Embryonic facial prominence (tissue), 1 donor: ENCODE data around the gene SLC37A1.
"Not testable (repeated sequence)": the region's sequence is repeated elsewhere in the genome, so short reads cannot be mapped to it uniquely, and the experiment has no call there.

Experiments used
- DNase-seq: peaks from one replicate; pipeline ENCODE4 v3.0.0-alpha.2; 2016; ENCODE audit errors: extremely low spot score

SLC37A1 gene

DNA sequence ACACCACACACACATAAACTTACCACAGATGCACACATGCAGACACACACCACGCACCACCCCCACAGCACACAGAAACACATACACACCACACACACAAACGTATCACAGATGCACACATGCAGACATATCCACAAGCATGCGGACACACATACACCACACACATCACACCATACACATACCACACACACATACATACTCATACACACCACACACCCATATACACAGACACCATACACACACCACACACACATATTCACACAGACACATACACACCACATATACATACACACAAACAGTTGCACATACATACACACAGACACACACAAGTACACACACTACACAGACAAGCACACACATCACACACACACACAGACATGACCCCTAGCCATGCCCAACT lies 102.3 kb downstream of the SLC37A1 start:
- no peak for DNase-seq

DNA sequence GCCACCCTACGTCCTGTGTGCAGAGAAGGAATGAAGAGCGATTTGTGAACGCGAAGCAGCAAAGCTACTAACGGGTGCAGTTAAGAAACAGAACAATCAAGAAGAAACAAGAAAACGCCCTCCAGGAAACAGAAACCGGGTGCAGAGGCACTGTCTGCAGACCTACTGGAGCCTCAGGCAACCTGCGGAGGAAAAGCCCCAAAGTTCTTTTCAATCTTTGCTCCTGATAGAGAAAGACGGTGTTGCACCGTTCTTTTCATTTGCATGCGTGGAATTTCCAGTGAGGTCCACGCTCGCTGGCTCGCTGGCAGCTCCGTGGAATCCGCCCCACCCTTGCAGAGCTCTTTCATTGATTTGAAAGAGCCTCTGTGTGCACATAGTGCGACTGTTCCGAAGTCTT lies 102.8 kb downstream of the SLC37A1 start:
- no peak for DNase-seq

DNA sequence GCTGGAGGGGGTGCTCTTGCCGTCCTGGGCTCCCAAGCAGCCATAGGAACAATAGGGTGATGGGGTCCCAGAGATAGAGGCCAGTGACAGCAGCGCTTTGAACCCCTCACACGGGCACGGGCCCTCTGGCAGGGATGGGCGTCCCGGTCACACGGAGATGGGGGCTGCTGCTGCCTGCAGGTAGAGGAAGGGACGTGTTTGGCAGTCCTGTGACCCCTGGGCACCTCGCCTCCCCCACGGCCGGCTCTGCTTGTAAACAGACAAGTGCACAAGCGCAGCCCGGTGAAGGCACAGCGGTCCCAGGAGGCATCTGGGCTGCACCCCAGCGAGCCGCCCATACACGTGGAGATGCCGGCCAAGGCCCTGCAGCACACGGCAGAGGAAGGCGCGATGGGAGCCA lies 103.3 kb downstream of the SLC37A1 start:
- DNase-seq, result no peak

DNA sequence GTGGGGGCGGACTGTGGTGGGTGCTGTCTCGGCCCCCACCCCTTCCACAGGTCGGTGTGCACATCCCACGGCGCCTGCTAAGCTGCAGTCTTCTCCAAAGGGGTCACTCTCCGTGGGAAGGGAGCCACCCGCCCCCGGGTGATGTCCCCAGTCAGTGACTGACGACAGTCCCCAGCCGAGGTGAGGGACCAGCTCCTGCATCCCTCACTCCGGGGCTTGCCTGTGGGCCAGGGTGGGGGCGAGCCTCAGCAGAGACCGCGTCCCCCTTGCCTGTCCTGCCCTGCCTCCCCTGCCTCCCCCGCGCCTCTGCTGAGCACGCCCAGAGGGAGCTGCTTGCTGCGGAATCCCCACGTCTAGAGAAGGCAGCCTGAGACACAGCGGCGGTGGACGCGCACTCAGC lies 103.8 kb downstream of the SLC37A1 start:
- no peak for DNase-seq

DNA sequence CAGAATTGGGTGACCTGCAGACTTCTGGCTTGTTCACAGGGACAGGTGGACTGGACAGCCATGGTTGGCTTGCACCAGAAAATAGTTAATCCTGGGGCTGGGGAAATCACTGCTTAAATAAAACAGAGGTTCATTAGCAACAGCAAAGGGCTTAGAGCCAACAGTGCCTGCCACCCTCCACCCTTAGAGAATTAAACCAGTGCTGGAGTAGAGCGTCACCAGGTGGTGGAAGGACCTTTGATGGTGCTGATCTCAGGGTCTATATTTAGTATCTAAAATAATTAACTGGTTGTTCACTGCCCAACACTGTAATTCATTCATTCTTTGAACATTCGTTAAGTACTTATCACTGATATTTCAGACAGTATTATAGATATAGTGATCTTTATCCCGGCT lies 105.1 kb downstream of the SLC37A1 start:
- DNase-seq, result no peak

DNA sequence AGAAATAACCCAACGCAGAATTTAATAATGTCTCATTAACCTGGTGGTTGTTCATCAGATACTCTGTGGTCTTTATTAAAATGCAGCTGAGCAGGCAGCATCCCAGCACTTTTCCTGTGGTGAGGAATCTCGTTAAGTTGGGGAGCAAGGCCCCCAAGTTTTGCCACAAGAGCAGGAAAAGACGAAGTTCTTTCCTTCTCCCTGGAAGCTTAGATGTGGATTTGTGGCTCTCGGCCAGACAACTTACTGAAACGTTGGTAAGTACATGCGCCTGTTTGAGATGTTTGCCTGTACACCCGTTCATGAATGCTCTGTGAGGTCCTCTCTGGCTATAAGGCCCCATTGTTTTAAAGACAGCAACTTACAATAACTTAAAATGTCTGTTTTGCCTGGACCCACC lies 105.5 kb downstream of the SLC37A1 start:
- DNase-seq, result no peak

DNA sequence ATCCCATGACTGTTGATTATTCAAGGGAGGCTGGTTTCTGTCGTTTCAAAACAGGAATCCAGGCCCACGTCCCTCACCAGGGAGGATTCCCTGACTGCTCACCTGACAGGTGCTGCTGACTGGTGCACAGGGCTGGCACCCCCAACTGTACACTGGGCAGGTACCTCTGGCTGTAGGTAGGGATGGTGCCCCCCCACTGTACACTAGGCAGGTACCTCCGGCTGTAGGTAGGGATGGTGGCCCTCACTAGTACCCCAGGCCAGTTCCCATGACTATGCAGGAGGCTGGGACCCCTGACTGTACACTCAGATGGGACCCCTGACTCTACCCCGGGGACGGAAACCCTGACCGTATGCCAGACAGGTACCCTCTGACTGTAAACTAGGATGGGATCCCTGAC lies 106.2 kb downstream of the SLC37A1 start:
- no peak for DNase-seq

DNA sequence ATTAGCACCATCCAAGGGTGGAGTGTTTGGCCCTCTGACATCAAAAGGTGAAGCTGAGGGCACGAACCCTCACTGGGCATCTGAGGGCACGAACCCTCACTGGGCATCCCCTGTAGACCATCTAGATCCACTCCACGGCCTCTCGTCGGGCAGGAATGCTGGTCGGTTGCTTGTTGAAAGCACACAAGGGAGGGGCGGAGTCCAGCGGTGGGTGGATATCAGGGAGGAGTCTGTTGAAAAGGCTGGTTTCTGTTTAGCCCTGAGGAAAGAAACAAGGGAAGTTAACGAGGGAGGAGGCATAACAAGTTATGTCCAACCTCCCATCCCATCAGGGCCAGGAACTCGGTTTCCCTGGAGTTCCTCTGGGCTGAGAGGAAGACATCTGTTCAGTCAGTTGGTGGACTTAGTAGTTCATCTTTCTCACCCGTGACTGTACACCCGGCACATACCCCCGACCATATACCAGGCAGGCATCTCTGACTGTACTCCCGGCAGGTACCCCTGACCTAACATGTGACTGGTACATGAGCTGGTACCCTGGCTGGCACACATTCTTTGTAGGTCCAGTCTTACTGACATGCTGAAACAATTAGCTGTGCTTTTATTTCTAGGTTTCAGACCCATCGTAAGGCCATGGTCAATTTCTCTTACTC lies 107.6 kb downstream of the SLC37A1 start:
- DNase-seq, result no peak

DNA sequence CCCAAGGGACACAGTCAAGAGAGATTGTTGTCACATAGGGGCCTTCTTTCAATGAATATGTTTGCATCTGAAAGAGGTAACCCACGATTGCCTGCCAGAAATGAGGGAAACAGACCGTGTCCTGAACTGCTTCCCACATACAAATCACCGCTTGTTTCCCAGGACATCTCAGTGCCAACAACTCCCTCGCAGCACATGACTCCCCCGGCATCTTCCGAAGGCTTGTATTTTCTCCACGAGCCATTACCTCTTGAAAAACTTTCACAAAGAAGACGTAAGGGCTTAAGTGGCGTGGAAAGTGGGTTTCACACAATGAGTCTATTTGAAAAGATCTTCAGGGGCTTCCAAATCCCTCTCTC lies 108.1 kb downstream of the SLC37A1 start:
- DNase-seq, result peak; percentile 46

DNA sequence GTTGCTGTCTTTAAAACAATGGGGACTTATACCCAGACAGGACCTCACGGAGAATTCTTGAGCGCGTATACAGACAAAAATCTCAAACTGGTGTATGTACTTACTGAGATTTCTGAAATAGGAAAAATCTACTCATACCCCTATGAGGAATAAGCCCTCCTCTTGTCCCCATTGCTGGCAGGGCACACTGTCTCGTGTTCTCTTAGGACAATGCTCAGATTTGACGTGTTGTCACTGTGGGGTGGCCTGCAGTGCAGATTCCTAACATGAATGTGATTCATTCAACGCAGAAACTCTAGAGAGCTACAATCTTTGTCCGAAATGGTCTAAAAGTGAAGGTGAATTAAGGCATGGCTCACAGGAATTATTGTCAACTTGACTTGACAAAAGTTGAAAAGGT lies 108.6 kb downstream of the SLC37A1 start:
- DNase-seq, result no peak

DNA sequence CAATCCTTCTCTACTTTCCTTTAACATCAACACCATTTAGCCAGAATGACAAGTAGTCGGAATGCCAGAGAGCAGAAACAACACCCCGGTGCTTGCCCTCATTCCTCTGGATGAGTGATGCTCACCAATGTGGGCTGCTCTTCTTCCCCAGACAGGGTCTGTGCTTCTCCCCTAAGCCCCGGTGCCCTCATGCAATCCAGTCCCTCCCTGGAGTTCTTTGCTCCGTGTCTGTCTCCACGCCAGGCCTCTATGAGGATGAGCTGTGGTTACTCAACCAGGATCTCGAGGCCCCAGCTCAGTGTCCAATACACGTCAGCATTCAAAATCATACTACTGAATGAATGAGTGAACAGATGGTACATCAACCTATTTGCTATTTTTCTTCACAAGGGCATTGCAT lies 110.0 kb downstream of the SLC37A1 start:
- no peak for DNase-seq

DNA sequence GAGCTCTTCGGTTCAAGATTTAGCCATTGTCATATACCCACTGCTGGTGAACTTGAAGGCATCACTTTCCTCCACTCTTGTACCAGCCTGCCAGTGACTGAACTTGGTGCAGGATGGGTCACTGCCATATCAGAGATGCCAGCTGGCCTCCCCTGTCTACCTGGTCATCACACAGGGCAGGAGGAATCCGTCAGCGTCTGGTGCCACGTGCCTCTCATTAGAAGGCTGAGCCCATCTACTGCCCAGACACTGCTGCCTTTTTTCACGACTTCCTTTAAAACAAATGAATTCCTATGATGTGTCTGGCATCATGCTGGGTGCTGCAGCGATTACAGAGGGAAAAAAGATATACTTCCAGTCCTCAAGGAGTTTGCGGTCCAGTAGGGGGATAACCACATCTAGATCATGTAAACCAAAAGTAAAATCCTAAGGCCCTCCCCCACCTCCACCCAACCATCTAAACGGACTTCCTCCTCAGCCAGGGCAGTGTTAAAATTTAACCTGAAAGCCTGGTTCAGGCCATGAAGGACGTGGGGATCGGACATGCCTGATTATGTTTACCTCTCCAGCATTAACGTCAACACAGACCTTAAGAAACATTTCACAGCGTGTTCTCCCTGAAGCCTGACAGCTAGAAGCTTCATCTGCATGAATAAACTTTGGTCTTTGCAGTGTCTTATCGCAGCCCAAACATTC lies 110.6 kb downstream of the SLC37A1 start:
- no peak for DNase-seq

DNA sequence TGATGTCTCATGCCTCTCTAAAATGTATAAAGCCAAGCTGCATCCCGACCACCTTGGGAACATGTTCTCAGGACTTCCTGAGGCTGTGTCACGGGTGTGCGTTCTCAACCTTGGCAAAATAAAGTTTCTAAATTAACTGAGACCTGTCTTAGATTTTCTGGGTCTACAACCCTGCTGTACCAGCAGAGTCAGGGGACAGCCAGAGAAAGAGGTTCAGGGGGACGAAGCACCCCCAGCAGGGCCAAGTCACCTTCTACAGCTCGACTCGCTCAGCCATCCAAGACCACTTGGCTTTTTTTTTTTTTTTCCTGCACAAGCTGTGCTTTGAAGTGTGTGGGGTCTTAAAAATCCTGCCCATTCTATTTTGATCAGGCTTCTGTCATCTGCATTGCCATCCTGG lies 111.3 kb downstream of the SLC37A1 start:
- DNase-seq, result no peak

DNA sequence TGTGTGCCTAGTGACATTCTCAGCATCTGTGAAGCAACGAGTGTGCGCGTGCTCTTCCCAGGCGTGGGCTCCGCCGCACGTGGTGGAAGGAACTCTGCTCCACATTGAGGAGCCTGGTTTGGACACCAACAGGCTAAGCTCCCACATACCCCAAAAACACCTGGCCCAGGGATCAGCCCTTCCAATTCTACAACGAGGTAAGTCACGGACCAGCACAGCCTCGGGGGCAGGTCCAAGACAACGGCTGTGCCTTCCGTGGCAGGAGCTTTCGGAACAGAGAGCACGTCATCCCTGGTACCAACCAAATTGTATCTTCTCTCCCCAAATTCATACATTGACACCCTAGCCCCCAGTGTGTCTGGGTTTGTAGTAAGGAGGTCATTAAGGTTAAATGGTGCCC lies 112.5 kb downstream of the SLC37A1 start:
- no peak for DNase-seq

DNA sequence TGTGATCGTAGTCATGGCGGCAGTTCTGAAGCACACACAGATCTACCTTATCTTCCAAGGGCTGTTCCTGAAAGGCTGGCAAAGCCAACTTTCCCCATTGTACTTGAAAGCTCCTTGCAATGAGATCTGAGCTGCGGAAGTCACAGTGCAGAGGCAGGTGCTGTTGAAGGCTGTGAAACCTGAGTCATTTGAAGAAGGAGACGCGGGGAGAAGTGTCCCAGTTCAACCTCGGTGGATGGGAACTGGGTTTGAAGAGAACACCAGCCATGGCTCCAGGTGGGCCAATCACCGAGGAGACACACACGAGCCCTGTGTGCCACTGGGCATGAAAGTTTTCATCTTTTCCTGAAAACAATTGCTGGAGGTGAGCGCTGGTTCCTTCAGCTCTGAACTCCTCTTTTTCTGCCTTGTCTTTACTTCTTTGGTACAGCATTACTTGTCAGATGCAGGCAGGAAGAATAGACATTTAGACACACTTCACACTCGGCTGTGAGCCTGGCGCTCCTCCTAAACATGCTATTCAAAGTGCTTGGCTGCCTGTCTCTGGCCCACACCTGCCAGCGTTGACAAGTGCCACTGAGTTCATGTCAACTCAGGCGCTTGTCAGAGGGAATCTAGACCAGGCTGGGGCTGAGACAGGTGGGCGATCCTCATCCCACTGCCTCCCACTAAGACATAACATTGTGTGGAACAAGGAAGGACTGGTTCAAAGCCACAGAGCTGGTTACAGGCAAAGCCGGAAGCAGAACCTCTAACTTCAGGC lies 114.1 kb downstream of the SLC37A1 start:
- DNase-seq, result no peak

DNA sequence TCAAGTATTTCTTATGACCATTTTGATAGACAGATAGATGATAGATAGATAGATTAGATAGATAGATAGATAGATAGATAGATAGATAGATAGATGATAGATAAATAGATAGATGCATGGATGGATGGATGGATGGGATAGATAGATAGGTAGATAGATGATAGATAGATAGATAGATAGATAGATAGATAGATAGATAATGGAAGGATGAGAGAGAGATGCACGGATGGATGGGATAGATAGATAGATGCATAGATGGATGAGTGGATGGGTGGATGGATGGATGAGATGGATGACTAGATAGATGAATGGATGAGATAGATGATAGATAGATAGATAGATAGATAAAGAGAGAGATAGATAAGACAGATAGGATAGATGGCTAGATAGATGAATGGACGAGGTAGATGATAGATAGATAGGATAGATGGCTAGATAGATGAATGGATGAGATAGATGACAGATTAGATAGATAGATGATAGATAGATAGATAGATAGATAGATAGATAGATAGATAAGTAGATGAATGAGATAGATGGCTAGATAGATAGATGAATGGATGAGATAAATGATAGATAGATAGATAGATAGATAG lies 114.9 kb downstream of the SLC37A1 start:
- not testable (repeated sequence) for DNase-seq

DNA sequence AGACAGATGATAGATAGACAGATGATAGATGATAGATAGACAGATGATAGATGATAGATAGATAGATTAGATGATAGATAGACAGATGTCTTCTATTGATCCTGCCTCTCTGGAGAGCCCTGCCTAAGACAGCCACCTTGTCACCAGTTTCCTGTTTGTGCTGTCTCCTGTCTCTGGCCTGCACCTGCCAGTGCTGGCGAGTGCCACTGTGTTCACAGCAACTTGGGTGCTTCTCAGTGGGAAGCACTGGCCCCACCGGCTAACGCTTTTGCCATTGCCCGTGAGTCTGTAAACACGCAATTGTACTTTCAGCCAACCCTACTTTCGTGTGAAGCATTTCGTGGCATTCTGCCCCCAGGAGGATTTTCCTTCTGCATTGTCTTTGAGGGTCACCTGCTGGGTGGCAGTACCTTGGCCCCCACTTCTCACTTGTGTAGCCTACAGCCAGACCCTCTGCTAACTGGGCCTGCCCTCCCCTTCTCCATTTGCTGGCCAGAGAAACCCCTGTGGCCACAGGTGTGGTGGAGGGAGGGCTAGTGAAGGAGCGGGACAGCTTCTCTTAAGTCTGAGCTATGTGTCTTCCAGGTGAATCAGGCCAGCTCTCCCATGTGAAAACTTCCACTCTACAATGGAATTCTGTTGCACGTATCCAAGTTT lies 116.4 kb downstream of the SLC37A1 start:
- DNase-seq, result no peak

DNA sequence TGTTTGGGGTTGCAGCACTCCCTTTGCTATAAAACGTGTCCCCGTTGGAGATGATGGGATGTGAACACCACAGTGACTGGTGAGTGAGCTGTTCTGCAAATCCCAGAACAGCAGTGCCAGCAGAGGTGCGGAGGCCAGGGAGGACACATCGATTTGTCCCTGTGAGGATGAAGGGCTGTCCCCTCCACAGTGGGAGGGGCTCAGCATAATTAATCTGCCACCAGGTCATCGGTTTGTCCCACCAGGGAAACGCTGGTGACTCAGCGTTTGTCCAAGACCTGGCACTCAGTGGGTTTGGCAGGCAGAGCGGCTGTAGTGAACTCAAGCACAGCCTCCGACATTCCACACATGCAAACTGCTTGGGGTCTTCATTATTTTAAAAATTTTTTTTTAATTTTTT lies 117.0 kb downstream of the SLC37A1 start:
- no peak for DNase-seq
